Smooth muscle cell (in vitro differentiated cells): Measurements from ENCODE around the gene VAV2. TPM values are rescaled to one million over a fixed set of nuclear protein-coding genes. Genes with fewer than 3 reads are reported as not detected.

ENCODE experiments used
- DNase-seq: peaks from one replicate; lab custom pipeline; 2025; ENCODE audit not compliant: unreplicated experiment; lab: John Stamatoyannopoulos, UW
- H2AFZ ChIP-seq: fragments of 200-600 bp; sonication (generic); 2 replicates; pipeline ENCODE4 v1.6.0; 2016; ENCODE audit warnings: antibody characterized with exemption, low read depth, mild to moderate bottlenecking
- H3F3A ChIP-seq: fragments of 200-600 bp; sonication (generic); 2 replicates; pipeline ENCODE4 v1.6.0; 2017; ENCODE audit warnings: antibody characterized with exemption, low read depth
- H3K27ac ChIP-seq: fragments of 200-600 bp; sonication (generic); 2 replicates; pipeline ENCODE4 v1.5.1; 2016; ENCODE audit warnings: low read depth, mild to moderate bottlenecking
- H3K27me3 ChIP-seq: fragments of 200-600 bp; sonication (generic); 2 replicates; pipeline ENCODE4 v1.6.1; 2016; ENCODE audit warnings: low read depth, mild to moderate bottlenecking
- H3K36me3 ChIP-seq: fragments of 200-600 bp; sonication (generic); 2 replicates; pipeline ENCODE4 v1.5.1; 2016; ENCODE audit warnings: low read depth
- H3K4me1 ChIP-seq: fragments of 200-600 bp; sonication (generic); 2 replicates; pipeline ENCODE4 v1.5.1; 2016; ENCODE audit warnings: low read depth
- H3K4me2 ChIP-seq: fragments of 200-600 bp; sonication (generic); 2 replicates; pipeline ENCODE4 v1.6.0; 2016; ENCODE audit warnings: mild to moderate bottlenecking
- H3K4me3 ChIP-seq: fragments of 200-600 bp; sonication (generic); 2 replicates; pipeline ENCODE4 v1.5.1; 2016; ENCODE audit warnings: mild to moderate bottlenecking
- H3K79me2 ChIP-seq: fragments of 200-600 bp; sonication (generic); 2 replicates; pipeline ENCODE4 v1.6.0; 2016; ENCODE audit warnings: low read depth, mild to moderate bottlenecking
- H3K9ac ChIP-seq: fragments of 200-600 bp; sonication (generic); 2 replicates; pipeline ENCODE4 v1.6.0; 2016; ENCODE audit warnings: low read depth
- H3K9me3 ChIP-seq: fragments of 200-600 bp; sonication (generic); replicated peaks from 2 replicates; pipeline ENCODE4 v1.5.1; 2016; ENCODE audit warnings: low read depth
- H4K20me1 ChIP-seq: fragments of 200-600 bp; sonication (generic); 2 replicates; pipeline ENCODE4 v1.6.0; 2016; ENCODE audit warnings: low read depth
- CTCF ChIP-seq: fragments of 200-600 bp; sonication (generic); IDR thresholded peaks from 2 replicates; pipeline ENCODE4 v1.5.1; 2017; ENCODE audit warnings: borderline replicate concordance, mild to moderate bottlenecking, antibody characterized with exemption; ENCODE audit not compliant: insufficient read depth, poor library complexity, severe bottlenecking
- WGBS: methylation state at CpG from one replicate; pipeline ENCODE4 v1.1.7; 2016; ENCODE audit warnings: low lambda C conversion rate; 5-methylcytosine and 5-hydroxymethylcytosine counted together
- polyA plus RNA-seq: library from polyadenylated mRNA; unstranded; fragments of >200 nt; fragmentation: Nextera tagmentation; extraction: Ambion mirVana; gene quantifications from 2 replicates; pipeline ENCODE4 v1.2.1, GENCODE V29; 2016
- total RNA-seq: library from RNA; depleted of rRNA; stranded (reverse); fragments of >200 nt; gene quantifications from 2 replicates; pipeline ENCODE4 v1.2.3, GENCODE V29; 2014

The VAV2 gene
- total and polyA plus RNA-seq, 2 experiments from 2014 or later: 26.2 to 35.3 TPM

GRCh38 chr9:133868203-133868602, 123.9 kb downstream of the VAV2 start:
- Histone ChIP-seq H3K4me2 (no peak overlapping the region), H3F3A (peaks cover 7% of the 10 kb centered on the region), H3K27ac (no peak overlapping the region), H3K4me1 (peaks cover 10% of the 10 kb centered on the region), H3K79me2 (peaks cover 91% of the 10 kb centered on the region), H3K27me3 (no peaks in the 10 kb centered on the region), H2AFZ (no peak overlapping the region), H3K4me3 (no peak overlapping the region), H3K9me3 (no peaks in the 10 kb centered on the region), H4K20me1 (peaks cover 51% of the 10 kb centered on the region), H3K9ac (no peak overlapping the region), H3K36me3 (no peaks in the 10 kb centered on the region)
- TF ChIP-seq CTCF: no peak
- 97% methylated on average over 18 of the region's 18 CpGs for WGBS
- DNase-seq: no peak

GRCh38 chr9:133866946-133867345, 125.2 kb downstream of the VAV2 start:
- H3F3A ChIP-seq: peaks cover 7% of the 10 kb centered on the region
- no peak for TF ChIP-seq CTCF
- no peak overlapping the region for H3K4me3 ChIP-seq
- H3K4me1 ChIP-seq: peaks cover 8% of the 10 kb centered on the region
- peaks cover 89% of the 10 kb centered on the region for H3K79me2 ChIP-seq
- no peaks in the 10 kb centered on the region for H3K9me3 ChIP-seq
- no peak overlapping the region for H2AFZ ChIP-seq
- H3K9ac ChIP-seq: no peak overlapping the region
- WGBS: 98% methylated on average over 17 of the region's 17 CpGs
- H3K27me3 ChIP-seq: no peaks in the 10 kb centered on the region
- H4K20me1 ChIP-seq: peaks cover 64% of the 10 kb centered on the region
- H3K36me3 ChIP-seq: no peaks in the 10 kb centered on the region
- no peak for DNase-seq
- no peak overlapping the region for H3K4me2 ChIP-seq
- H3K27ac ChIP-seq: no peak overlapping the region

- Histone ChIP-seq H3K27ac (peak overlapping the region; percentile 45), H3K9me3 (no peaks in the 10 kb centered on the region), H3F3A (no peaks in the 10 kb centered on the region), H3K9ac (peak overlapping the region; percentile 3), H3K27me3 (no peaks in the 10 kb centered on the region), H3K4me3 (no peak overlapping the region), H3K36me3 (no peaks in the 10 kb centered on the region), H2AFZ (no peak overlapping the region), H3K4me2 (peak overlapping the region; percentile 29), H3K79me2 (peaks cover 79% of the 10 kb centered on the region), H3K4me1 (no peaks in the 10 kb centered on the region), H4K20me1 (peaks cover 68% of the 10 kb centered on the region)
- WGBS: 27% methylated on average over 16 of the region's 16 CpGs
- TF ChIP-seq CTCF: no peak
- no peak for DNase-seq
Observed at GRCh38 chr9:133864011-133864410, 128.1 kb downstream of the VAV2 start.

- WGBS: 79% methylated on average over 19 of the region's 19 CpGs
Observed at GRCh38 chr9:133863257-133863592, 128.9 kb downstream of the VAV2 start.

More at GRCh38 chr9:133863257-133863592, 128.9 kb downstream of the VAV2 start:
- H3K4me2 ChIP-seq: peak overlapping the region; percentile 26
- H2AFZ ChIP-seq: no peak overlapping the region
- no peak overlapping the region for H3K9ac ChIP-seq
- no peak for TF ChIP-seq CTCF
- no peaks in the 10 kb centered on the region for H3K9me3 ChIP-seq
- H3K4me1 ChIP-seq: no peaks in the 10 kb centered on the region
- H3K4me3 ChIP-seq: no peak overlapping the region
- peaks cover 75% of the 10 kb centered on the region for H4K20me1 ChIP-seq
- no peak for DNase-seq
- no peaks in the 10 kb centered on the region for H3K36me3 ChIP-seq
- no peaks in the 10 kb centered on the region for H3F3A ChIP-seq
- peaks cover 71% of the 10 kb centered on the region for H3K79me2 ChIP-seq
- no peaks in the 10 kb centered on the region for H3K27me3 ChIP-seq
- peak overlapping the region; percentile 45 for H3K27ac ChIP-seq
